GM12878 (cell line): ENCODE results near the gene INSYN2B. TPM values are rescaled to one million over a fixed set of nuclear protein-coding genes. Genes with fewer than 3 reads are reported as not detected.

Experiments
- ATAC-seq: fragments of 200-7000 bp; cut with Tn5 transposase; 3 replicates; pipeline ENCODE4 v1.9.1; 2020; ENCODE audit warnings: mild to moderate bottlenecking, moderate library complexity
- BruUV-seq: library from RNA; stranded (reverse); fragments of 400-500 nt; replicated peaks from 2 replicates; lab custom pipeline; 2021; lab: Mats Ljungman, UMichigan
- CTCF ChIA-PET: fragments of 300-600 bp; sonication (Branson Sonifier 250); formaldehyde crosslinking; extraction: SDS; loops from one replicate; lab custom pipeline; 2021; ENCODE audit warnings: inconsistent platforms; lab: Yijun Ruan, JAX
- POLR2A ChIA-PET: fragments of 350-600 bp; formaldehyde crosslinking; extraction: SDS; loops from one replicate; lab custom pipeline; 2021; ENCODE audit warnings: inconsistent platforms; lab: Charles Lee
- RAD21 ChIA-PET: fragments of 300-600 bp; sonication (Branson Sonifier 250); formaldehyde crosslinking; loops from one replicate; lab custom pipeline; 2023; ENCODE audit warnings: antibody characterized with exemption; ENCODE audit not compliant: unreplicated experiment; lab: Charles Lee
- SMC1A ChIA-PET: fragments of 300-600 bp; sonication (Branson Sonifier 250); formaldehyde crosslinking; loops from one replicate; lab custom pipeline; 2023; ENCODE audit not compliant: unreplicated experiment, uncharacterized antibody; lab: Charles Lee
- DNase-seq: peaks from one replicate; pipeline ENCODE4 v3.0.0-alpha.2; 2011; ENCODE audit warnings: low read depth, low spot score
- FAIRE-seq: peaks from 3 replicates; lab custom pipeline; 2011; peaks lifted over from hg19 to GRCh38; lab: Jason Lieb, UNC
- H2AFZ ChIP-seq: 2 replicates; pipeline ENCODE4 v1.6.0; 2011; ENCODE audit warnings: low read depth, low read length, control low read depth; ENCODE audit not compliant: control insufficient read depth
- H3K27ac ChIP-seq: 2 replicates; pipeline ENCODE4 v1.5.1; 2011; ENCODE audit warnings: control low read depth; ENCODE audit not compliant: control insufficient read depth, insufficient read depth
- H3K27me3 ChIP-seq, 2 experiments: replicated peaks in 1 of 2; 2 replicates each; pipeline versions ENCODE4 v1.6.0 to v1.6.1; 2011; ENCODE audit warnings: low read length in 1 of 2; ENCODE audit not compliant: control insufficient read depth in 2 of 2, insufficient read depth in 2 of 2
- H3K36me3 ChIP-seq, 2 experiments: 2 replicates each; pipeline ENCODE4 v1.5.1; 2011; ENCODE audit warnings: low read length in 1 of 2; ENCODE audit not compliant: control insufficient read depth in 2 of 2, insufficient read depth in 2 of 2
- H3K4me1 ChIP-seq: 2 replicates; pipeline ENCODE4 v1.6.1; 2011; ENCODE audit warnings: mild to moderate bottlenecking, low read length, moderate library complexity, mixed read lengths; ENCODE audit not compliant: control insufficient read depth, insufficient read depth
- H3K4me2 ChIP-seq: 2 replicates; pipeline ENCODE4 v1.6.0; 2011; ENCODE audit warnings: control low read depth; ENCODE audit not compliant: control insufficient read depth, insufficient read depth
- H3K4me3 ChIP-seq: fragments of 200-600 bp; sonication (generic); 2 replicates; pipeline ENCODE4 v1.5.1; 2016
- H3K79me2 ChIP-seq: 2 replicates; pipeline ENCODE4 v1.6.0; 2011; ENCODE audit warnings: low read length; ENCODE audit not compliant: control insufficient read depth, insufficient read depth
- H3K9ac ChIP-seq: 2 replicates; pipeline ENCODE4 v1.8.0; 2011; ENCODE audit warnings: low read length, control low read depth, mixed read lengths; ENCODE audit not compliant: control insufficient read depth, insufficient read depth
- H3K9me3 ChIP-seq: replicated peaks from 3 replicates; pipeline ENCODE4 v1.5.1; 2011; ENCODE audit warnings: mild to moderate bottlenecking, low read length; ENCODE audit not compliant: control insufficient read depth, insufficient read depth
- H4K20me1 ChIP-seq: 2 replicates; pipeline ENCODE4 v1.6.0; 2011; ENCODE audit not compliant: control insufficient read depth, insufficient read depth
- SMAD1 ChIP-seq: fragments of 450-650 bp; IDR thresholded peaks from 2 replicates; pipeline ENCODE4 v1.6.1; 2018; ENCODE audit warnings: mild to moderate bottlenecking, low read depth; ENCODE audit not compliant: partially characterized antibody
- SRF ChIP-seq, 2 experiments: IDR thresholded peaks; 2 replicates each; pipeline ENCODE4 v1.6.1; 2011; ENCODE audit warnings: low read depth in 2 of 2, low read length in 2 of 2, mild to moderate bottlenecking in 1 of 2, moderate library complexity in 1 of 2
- SUZ12 ChIP-seq: fragments of 200-600 bp; sonication (generic); IDR thresholded peaks from one replicate; pipeline ENCODE4 v1.6.1; 2018; ENCODE audit warnings: antibody characterized with exemption, mild to moderate bottlenecking; ENCODE audit not compliant: unreplicated experiment
- TBL1XR1 ChIP-seq: IDR thresholded peaks from 2 replicates; pipeline ENCODE4 v1.6.1; 2012; ENCODE audit warnings: low read depth, low read length, improper control_type of control experiment
- ZNF622 ChIP-seq: fragments of 450-650 bp; IDR thresholded peaks from 2 replicates; pipeline ENCODE4 v1.6.1; 2017; ENCODE audit warnings: mild to moderate bottlenecking, inconsistent platforms
- WGBS: methylation state at CpG from one replicate; pipeline ENCODE4 v1.1.6; 2016; ENCODE audit warnings: low lambda C conversion rate; ENCODE audit not compliant: insufficient replicate concordance, insufficient coverage; ENCODE audit errors: missing lambda C conversion rate; 5-methylcytosine and 5-hydroxymethylcytosine counted together
- in situ Hi-C: fragments of 300-500 bp; cut with MboI; formaldehyde crosslinking; loops from 9 replicates; pipeline ENCODE4 v1.14.3; 2018; ENCODE audit warnings: mixed read lengths
- intact Hi-C: fragments of 100-400 bp; cut with micrococcal nuclease; formaldehyde crosslinking; loops from one replicate; pipeline ENCODE4 v1.14.2; 2022; ENCODE audit not compliant: unreplicated experiment
- polyA plus RNA-seq, 11 experiments: library from polyadenylated mRNA; depleted of rRNA in 4 of 11; unstranded in 6 of 11; stranded (reverse) in 5 of 11; fragments of >200 nt; fragmentation: Nextera tagmentation in 4 of 11; fragmentation: Illumina TruSeq in 1 of 11; extraction: Ambion mirVana in 4 of 11; extraction: Trizol in 1 of 11; gene quantifications; 1 replicate in 1 of 11; 2 replicates in 10 of 11; pipeline versions ENCODE4 v1.2.1 to v1.2.3, GENCODE V29; 2011 to 2016; ENCODE audit warnings: inconsistent platforms in 2 of 11, missing spikeins in 2 of 11, low read depth in 1 of 11
- total RNA-seq, 4 experiments: library from RNA; depleted of rRNA in 3 of 4; stranded (reverse); fragments of >200 nt in 3 of 4; fragmentation: Illumina TruSeq in 1 of 4; extraction: Trizol in 1 of 4; gene quantifications; 2 replicates each; pipeline versions ENCODE4 v1.2.1 to v1.2.3, GENCODE V29; 2013 to 2021

The INSYN2B gene
- total and polyA plus RNA-seq, 10 of the 15 experiments (the other 5 are each of a cell fraction or from before 2014, with no cell fraction given) = 0.05 to 0.27 (median 0.13) TPM; not detected in 7

DNA sequence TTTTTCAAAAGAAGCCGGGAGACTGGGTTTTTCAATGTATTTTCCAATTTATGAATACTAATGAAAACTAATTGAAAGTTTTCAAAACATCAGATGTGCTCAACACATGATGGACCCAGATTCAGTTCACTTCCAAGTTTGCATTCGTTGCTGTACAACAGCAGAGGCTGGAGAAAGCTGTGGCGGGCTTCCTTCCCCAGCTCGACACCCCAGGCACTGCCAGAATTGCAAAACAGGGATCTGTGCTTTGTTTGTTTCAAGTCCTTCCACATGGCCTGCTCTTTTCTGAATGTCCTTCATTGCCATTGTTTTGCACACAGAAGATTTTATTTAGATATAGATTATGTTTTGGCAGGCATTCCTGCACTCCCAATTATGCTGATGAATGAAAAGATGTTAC is 30.3 kb upstream of the INSYN2B start:
- DNase-seq (no peak), FAIRE-seq (no peak), ATAC-seq (no peak)
- Histone ChIP-seq H3K27ac (no peak overlapping the region), H3K27me3 (no peaks in the 10 kb centered on the region), H3K9ac (no peak overlapping the region), H3K36me3 (peaks cover 5% of the 10 kb centered on the region in 2 experiments), H3K4me1 (no peaks in the 10 kb centered on the region), H3K79me2 (no peaks in the 10 kb centered on the region), H3K4me2 (no peak overlapping the region), H2AFZ (no peak overlapping the region), H3K9me3 (no peaks in the 10 kb centered on the region), H4K20me1 (no peaks in the 10 kb centered on the region), H3K4me3 (no peak overlapping the region)
- ChIA-PET RAD21 (no interaction called here), CTCF (no interaction called here), SMC1A (interaction anchor here (1.0 kb wide), 1 partner anchor 9 kb away, joined by 3 read pairs; no protein-coding TSS in a partner anchor), POLR2A (no interaction called here)
- BruUV-seq = no TSS peak
- WGBS = 100% methylated on average over 4 of the region's 4 CpGs
- intact Hi-C loops = no loop called here
- TF ChIP-seq SMAD1 (no peak), ZNF622 (no peak), TBL1XR1 (no peak)
- in situ Hi-C loops = no loop called here

- ChIA-PET RAD21 (no interaction called here), CTCF (no interaction called here), POLR2A (no interaction called here), SMC1A (no interaction called here)
- peaks cover 5 to 8% of the 10 kb centered on the region in 2 experiments for H3K36me3 ChIP-seq
- TF ChIP-seq SUZ12 (no peak), SRF (IDR thresholded peaks at IDR 0.05; ENCODE audit: low read depth in 2 of 2, low read length in 2 of 2) (no peak)
- H3K27me3 ChIP-seq = no peaks in the 10 kb centered on the region
- in situ Hi-C loops (no loop called here), intact Hi-C loops (no loop called here)
- H4K20me1 ChIP-seq = no peaks in the 10 kb centered on the region
- FAIRE-seq = no peak
- ATAC-seq = no peak
- H2AFZ ChIP-seq = no peak overlapping the region
- no peak overlapping the region for H3K4me3 ChIP-seq
- BruUV-seq = no TSS peak
- H3K4me1 ChIP-seq = no peaks in the 10 kb centered on the region
- H3K79me2 ChIP-seq = no peaks in the 10 kb centered on the region
- no peak overlapping the region for H3K4me2 ChIP-seq
- DNase-seq = no peak
- no peak overlapping the region for H3K27ac ChIP-seq
- 93% methylated on average over 6 of the region's 6 CpGs for WGBS
- H3K9ac ChIP-seq = no peak overlapping the region
- no peaks in the 10 kb centered on the region; the same call in 2 of the 3 replicates for H3K9me3 ChIP-seq
These were observed 28.1 kb upstream of the INSYN2B start for GRCh38 chr5:170008376-170008775.
